GM23338 (cell line): ENCODE data around the gene PCTP. TPM values are rescaled to one million over a fixed set of nuclear protein-coding genes. Genes with fewer than 3 reads are reported as not detected.

ENCODE experiments used
- ATAC-seq: fragments of 200-7000 bp; cut with Tn5 transposase; 3 replicates; pipeline ENCODE4 v1.9.1; 2020
- DNase-seq: peaks from one replicate; pipeline ENCODE4 v3.0.0-alpha.2; 2015; ENCODE audit warnings: low spot score
- H2AFZ ChIP-seq: fragments of 200-600 bp; sonication (generic); 2 replicates; pipeline ENCODE4 v1.8.0; 2016; ENCODE audit warnings: antibody characterized with exemption, mild to moderate bottlenecking, moderate library complexity
- H3F3A ChIP-seq: fragments of 200-600 bp; sonication (generic); replicated peaks from 2 replicates; pipeline ENCODE4 v1.8.0; 2017; ENCODE audit warnings: antibody characterized with exemption, mixed run types, low read depth
- H3K27ac ChIP-seq: fragments of 200-600 bp; sonication (generic); 2 replicates; pipeline ENCODE4 v1.6.1; 2016; ENCODE audit warnings: low read depth
- H3K27me3 ChIP-seq: fragments of 200-600 bp; sonication (generic); 2 replicates; pipeline ENCODE4 v1.8.0; 2016; ENCODE audit warnings: mild to moderate bottlenecking, mixed run types, moderate library complexity; ENCODE audit not compliant: insufficient read depth
- H3K36me3 ChIP-seq: fragments of 200-600 bp; sonication (generic); 2 replicates; pipeline ENCODE4 v1.8.0; 2016; ENCODE audit warnings: mild to moderate bottlenecking; ENCODE audit not compliant: insufficient read depth
- H3K4me1 ChIP-seq: fragments of 200-600 bp; sonication (generic); 2 replicates; pipeline ENCODE4 v1.8.0; 2016; ENCODE audit warnings: mild to moderate bottlenecking, moderate library complexity; ENCODE audit not compliant: insufficient read depth
- H3K4me2 ChIP-seq: fragments of 200-600 bp; sonication (generic); 2 replicates; pipeline ENCODE4 v1.7.1; 2017; ENCODE audit warnings: mixed run types
- H3K4me3 ChIP-seq: fragments of 200-600 bp; sonication (generic); 2 replicates; pipeline ENCODE4 v1.6.1; 2016; ENCODE audit warnings: mixed run types
- H3K79me2 ChIP-seq: fragments of 200-600 bp; sonication (generic); replicated peaks from 2 replicates; pipeline ENCODE4 v1.8.0; 2017; ENCODE audit warnings: mild to moderate bottlenecking; ENCODE audit not compliant: insufficient read depth
- H3K9me2 ChIP-seq: fragments of 200-600 bp; sonication (generic); 2 replicates; pipeline ENCODE4 v1.8.0; 2017; ENCODE audit not compliant: insufficient read depth
- H4K20me1 ChIP-seq: fragments of 200-600 bp; sonication (generic); replicated peaks from 2 replicates; pipeline ENCODE4 v1.8.0; 2017; ENCODE audit warnings: mild to moderate bottlenecking; ENCODE audit not compliant: insufficient read depth
- H3K27ac Mint-ChIP-seq: 2 replicates; pipeline ENCODE4 v1.8.0; 2020; ENCODE audit warnings: inconsistent platforms, mild to moderate bottlenecking, moderate library complexity, mixed read lengths
- H3K27me3 Mint-ChIP-seq: 3 replicates; pipeline ENCODE4 v1.8.0; 2022; ENCODE audit warnings: low read depth, mild to moderate bottlenecking, moderate library complexity, mixed read lengths, inconsistent platforms; ENCODE audit not compliant: insufficient read depth, poor library complexity
- H3K36me3 Mint-ChIP-seq: 3 replicates; pipeline ENCODE4 v1.8.0; 2021; ENCODE audit warnings: low read depth, mild to moderate bottlenecking, inconsistent platforms, moderate library complexity, mixed read lengths
- H3K4me1 Mint-ChIP-seq: 3 replicates; pipeline ENCODE4 v1.8.0; 2020; ENCODE audit warnings: mild to moderate bottlenecking, inconsistent platforms, mixed read lengths
- H3K4me3 Mint-ChIP-seq: 3 replicates; pipeline ENCODE4 v1.8.0; 2021; ENCODE audit warnings: moderate library complexity, mild to moderate bottlenecking, inconsistent platforms, mixed read lengths
- H3K9me3 Mint-ChIP-seq: 3 replicates; pipeline ENCODE4 v1.8.0; 2020; ENCODE audit warnings: moderate library complexity, mild to moderate bottlenecking, inconsistent platforms, mixed read lengths
- CREB1 ChIP-seq: fragments of 250-450 bp; sonication (Bioruptor Pico); IDR thresholded peaks from 2 replicates; pipeline ENCODE4 v1.5.0; 2020; ENCODE audit warnings: low read depth, mild to moderate bottlenecking, moderate library complexity
- EZH2 ChIP-seq: fragments of 200-600 bp; sonication (generic); IDR thresholded peaks from one replicate; pipeline ENCODE4 v1.8.0; 2017; ENCODE audit warnings: antibody characterized with exemption, mild to moderate bottlenecking, low read depth; ENCODE audit not compliant: unreplicated experiment
- EZH2phosphoT487 ChIP-seq: fragments of 200-600 bp; sonication (generic); IDR thresholded peaks from one replicate; pipeline ENCODE4 v1.8.1; 2018; ENCODE audit warnings: antibody characterized with exemption; ENCODE audit not compliant: unreplicated experiment
- JUNB ChIP-seq: IDR thresholded peaks from one replicate; pipeline ENCODE4 v1.6.1; 2016; ENCODE audit warnings: antibody characterized with exemption; ENCODE audit not compliant: unreplicated experiment
- NANOG ChIP-seq: IDR thresholded peaks from 2 replicates; pipeline ENCODE4 v1.6.1; 2016; ENCODE audit warnings: antibody characterized with exemption, borderline replicate concordance
- POLR2AphosphoS5 ChIP-seq: IDR thresholded peaks from 2 replicates; pipeline ENCODE4 v1.6.1; 2016; ENCODE audit warnings: antibody characterized with exemption, low read depth
- STAT1 ChIP-seq: IDR thresholded peaks from one replicate; pipeline ENCODE4 v1.6.1; 2016; ENCODE audit warnings: antibody characterized with exemption; ENCODE audit not compliant: unreplicated experiment
- ZNF114 ChIP-seq: fragments of 250-450 bp; sonication (Bioruptor Pico); IDR thresholded peaks from 2 replicates; pipeline ENCODE4 v1.5.0; 2020; ENCODE audit warnings: mild to moderate bottlenecking, moderate library complexity
- ZNF331 ChIP-seq: fragments of 250-450 bp; sonication (Bioruptor Pico); IDR thresholded peaks from 2 replicates; pipeline ENCODE4 v1.5.0; 2020; ENCODE audit warnings: low read depth, mild to moderate bottlenecking, moderate library complexity
- polyA plus RNA-seq: library from polyadenylated mRNA; unstranded; fragments of >200 nt; fragmentation: Nextera tagmentation; extraction: Ambion mirVana; gene quantifications from 2 replicates; pipeline ENCODE4 v1.2.1, GENCODE V29; 2016
- total RNA-seq: library from RNA; depleted of rRNA; stranded (reverse); fragments of >200 nt; shearing (Covaris generic); gene quantifications from 2 replicates; pipeline ENCODE4 v1.2.3, GENCODE V29; 2014
- TF ChIP-seq, protein P1 (sequence below): IDR thresholded peaks from one replicate; pipeline ENCODE4 v1.6.1; 2018; ENCODE audit warnings: antibody characterized with exemption; ENCODE audit not compliant: unreplicated experiment
- TF ChIP-seq, protein P2 (sequence below): fragments of 250-450 bp; sonication (Bioruptor Pico); IDR thresholded peaks from 2 replicates; pipeline ENCODE4 v1.5.0; 2020; ENCODE audit warnings: mild to moderate bottlenecking, moderate library complexity
- TF ChIP-seq, protein P3 (sequence below), 2 experiments: fragments of 200-600 bp in 1 of 2; sonication (generic) in 1 of 2; conservative IDR thresholded peaks; 2 replicates each; pipeline versions ENCODE4 v1.5.1 to v1.6.1; 2016 to 2017; ENCODE audit warnings: antibody characterized with exemption in 2 of 2, low read depth in 2 of 2, mild to moderate bottlenecking in 2 of 2, moderate library complexity in 1 of 2
- TF ChIP-seq, protein P4 (sequence below): IDR thresholded peaks from 2 replicates; pipeline ENCODE4 v1.6.1; 2016; ENCODE audit warnings: antibody characterized with exemption

PCTP gene
- total and polyA plus RNA-seq, 2 experiments from 2014 or later: 6.4 to 12.3 TPM

DNA sequence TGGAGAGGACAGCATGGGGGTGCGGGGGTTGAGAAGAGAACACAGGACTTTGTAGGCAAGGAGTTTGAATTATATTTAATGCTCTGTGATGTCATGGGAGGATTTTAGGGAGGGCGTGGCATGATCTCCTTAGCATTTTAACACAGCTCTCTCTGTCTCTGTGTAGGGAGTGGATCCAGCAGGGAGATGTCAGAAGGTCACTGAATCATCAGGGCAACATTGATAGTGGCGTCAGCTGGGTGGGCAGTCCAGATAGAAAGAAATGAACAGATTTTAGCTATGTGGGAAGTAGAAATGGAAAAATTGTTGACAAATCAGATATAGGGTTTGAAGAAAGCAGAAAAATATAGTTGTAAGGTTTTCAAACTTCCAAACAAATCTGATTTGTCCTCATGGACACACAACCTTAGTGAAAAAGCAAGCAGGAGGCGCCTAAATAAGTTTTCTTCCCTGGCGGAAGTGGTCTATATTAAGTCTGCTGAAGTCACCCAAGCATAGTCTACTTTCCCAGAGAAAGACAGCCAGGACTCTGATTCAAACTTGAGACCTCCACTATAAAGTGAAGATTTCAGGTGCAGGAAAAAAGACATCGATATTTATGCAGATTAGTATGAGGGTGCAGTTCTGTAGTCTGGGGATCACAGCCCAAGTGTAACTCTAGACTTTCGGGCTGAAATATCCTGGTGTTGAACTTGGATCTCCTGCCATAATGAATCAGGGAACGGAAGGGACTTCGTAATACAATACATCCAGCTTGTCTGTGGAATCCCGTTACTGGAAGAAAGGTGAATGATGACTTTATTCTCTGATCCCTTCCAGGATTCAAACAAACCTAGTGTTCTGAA is 10.1 kb upstream of the PCTP start:
- H3K27ac ChIP-seq: no peak overlapping the region
- Mint-ChIP-seq H3K27ac (no peak overlapping the region), H3K27me3 (no peaks in the 10 kb centered on the region), H3K4me3 (no peak overlapping the region), H3K4me1 (peaks cover 2% of the 10 kb centered on the region; the same call in 2 of the 3 replicates), H3K9me3 (no peaks in the 10 kb centered on the region), H3K36me3 (no peaks in the 10 kb centered on the region)
- no peaks in the 10 kb centered on the region for H3K9me2 ChIP-seq
- no peaks in the 10 kb centered on the region for H3F3A ChIP-seq
- no peaks in the 10 kb centered on the region for H4K20me1 ChIP-seq
- DNase-seq (no peak), ATAC-seq (no peak)
- no peak overlapping the region for H3K4me2 ChIP-seq
- TF ChIP-seq POLR2AphosphoS5 (no peak), JUNB (no peak), EZH2 (no peak), NANOG (no peak), ZNF114 (CRISPR knock-in tag) (no peak), STAT1 (no peak), CREB1 (CRISPR knock-in tag) (no peak), EZH2phosphoT487 (no peak), ZNF331 (CRISPR knock-in tag) (no peak)
- TF ChIP-seq, protein P1, sequence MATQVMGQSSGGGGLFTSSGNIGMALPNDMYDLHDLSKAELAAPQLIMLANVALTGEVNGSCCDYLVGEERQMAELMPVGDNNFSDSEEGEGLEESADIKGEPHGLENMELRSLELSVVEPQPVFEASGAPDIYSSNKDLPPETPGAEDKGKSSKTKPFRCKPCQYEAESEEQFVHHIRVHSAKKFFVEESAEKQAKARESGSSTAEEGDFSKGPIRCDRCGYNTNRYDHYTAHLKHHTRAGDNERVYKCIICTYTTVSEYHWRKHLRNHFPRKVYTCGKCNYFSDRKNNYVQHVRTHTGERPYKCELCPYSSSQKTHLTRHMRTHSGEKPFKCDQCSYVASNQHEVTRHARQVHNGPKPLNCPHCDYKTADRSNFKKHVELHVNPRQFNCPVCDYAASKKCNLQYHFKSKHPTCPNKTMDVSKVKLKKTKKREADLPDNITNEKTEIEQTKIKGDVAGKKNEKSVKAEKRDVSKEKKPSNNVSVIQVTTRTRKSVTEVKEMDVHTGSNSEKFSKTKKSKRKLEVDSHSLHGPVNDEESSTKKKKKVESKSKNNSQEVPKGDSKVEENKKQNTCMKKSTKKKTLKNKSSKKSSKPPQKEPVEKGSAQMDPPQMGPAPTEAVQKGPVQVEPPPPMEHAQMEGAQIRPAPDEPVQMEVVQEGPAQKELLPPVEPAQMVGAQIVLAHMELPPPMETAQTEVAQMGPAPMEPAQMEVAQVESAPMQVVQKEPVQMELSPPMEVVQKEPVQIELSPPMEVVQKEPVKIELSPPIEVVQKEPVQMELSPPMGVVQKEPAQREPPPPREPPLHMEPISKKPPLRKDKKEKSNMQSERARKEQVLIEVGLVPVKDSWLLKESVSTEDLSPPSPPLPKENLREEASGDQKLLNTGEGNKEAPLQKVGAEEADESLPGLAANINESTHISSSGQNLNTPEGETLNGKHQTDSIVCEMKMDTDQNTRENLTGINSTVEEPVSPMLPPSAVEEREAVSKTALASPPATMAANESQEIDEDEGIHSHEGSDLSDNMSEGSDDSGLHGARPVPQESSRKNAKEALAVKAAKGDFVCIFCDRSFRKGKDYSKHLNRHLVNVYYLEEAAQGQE: no peak
- TF ChIP-seq, protein P2, sequence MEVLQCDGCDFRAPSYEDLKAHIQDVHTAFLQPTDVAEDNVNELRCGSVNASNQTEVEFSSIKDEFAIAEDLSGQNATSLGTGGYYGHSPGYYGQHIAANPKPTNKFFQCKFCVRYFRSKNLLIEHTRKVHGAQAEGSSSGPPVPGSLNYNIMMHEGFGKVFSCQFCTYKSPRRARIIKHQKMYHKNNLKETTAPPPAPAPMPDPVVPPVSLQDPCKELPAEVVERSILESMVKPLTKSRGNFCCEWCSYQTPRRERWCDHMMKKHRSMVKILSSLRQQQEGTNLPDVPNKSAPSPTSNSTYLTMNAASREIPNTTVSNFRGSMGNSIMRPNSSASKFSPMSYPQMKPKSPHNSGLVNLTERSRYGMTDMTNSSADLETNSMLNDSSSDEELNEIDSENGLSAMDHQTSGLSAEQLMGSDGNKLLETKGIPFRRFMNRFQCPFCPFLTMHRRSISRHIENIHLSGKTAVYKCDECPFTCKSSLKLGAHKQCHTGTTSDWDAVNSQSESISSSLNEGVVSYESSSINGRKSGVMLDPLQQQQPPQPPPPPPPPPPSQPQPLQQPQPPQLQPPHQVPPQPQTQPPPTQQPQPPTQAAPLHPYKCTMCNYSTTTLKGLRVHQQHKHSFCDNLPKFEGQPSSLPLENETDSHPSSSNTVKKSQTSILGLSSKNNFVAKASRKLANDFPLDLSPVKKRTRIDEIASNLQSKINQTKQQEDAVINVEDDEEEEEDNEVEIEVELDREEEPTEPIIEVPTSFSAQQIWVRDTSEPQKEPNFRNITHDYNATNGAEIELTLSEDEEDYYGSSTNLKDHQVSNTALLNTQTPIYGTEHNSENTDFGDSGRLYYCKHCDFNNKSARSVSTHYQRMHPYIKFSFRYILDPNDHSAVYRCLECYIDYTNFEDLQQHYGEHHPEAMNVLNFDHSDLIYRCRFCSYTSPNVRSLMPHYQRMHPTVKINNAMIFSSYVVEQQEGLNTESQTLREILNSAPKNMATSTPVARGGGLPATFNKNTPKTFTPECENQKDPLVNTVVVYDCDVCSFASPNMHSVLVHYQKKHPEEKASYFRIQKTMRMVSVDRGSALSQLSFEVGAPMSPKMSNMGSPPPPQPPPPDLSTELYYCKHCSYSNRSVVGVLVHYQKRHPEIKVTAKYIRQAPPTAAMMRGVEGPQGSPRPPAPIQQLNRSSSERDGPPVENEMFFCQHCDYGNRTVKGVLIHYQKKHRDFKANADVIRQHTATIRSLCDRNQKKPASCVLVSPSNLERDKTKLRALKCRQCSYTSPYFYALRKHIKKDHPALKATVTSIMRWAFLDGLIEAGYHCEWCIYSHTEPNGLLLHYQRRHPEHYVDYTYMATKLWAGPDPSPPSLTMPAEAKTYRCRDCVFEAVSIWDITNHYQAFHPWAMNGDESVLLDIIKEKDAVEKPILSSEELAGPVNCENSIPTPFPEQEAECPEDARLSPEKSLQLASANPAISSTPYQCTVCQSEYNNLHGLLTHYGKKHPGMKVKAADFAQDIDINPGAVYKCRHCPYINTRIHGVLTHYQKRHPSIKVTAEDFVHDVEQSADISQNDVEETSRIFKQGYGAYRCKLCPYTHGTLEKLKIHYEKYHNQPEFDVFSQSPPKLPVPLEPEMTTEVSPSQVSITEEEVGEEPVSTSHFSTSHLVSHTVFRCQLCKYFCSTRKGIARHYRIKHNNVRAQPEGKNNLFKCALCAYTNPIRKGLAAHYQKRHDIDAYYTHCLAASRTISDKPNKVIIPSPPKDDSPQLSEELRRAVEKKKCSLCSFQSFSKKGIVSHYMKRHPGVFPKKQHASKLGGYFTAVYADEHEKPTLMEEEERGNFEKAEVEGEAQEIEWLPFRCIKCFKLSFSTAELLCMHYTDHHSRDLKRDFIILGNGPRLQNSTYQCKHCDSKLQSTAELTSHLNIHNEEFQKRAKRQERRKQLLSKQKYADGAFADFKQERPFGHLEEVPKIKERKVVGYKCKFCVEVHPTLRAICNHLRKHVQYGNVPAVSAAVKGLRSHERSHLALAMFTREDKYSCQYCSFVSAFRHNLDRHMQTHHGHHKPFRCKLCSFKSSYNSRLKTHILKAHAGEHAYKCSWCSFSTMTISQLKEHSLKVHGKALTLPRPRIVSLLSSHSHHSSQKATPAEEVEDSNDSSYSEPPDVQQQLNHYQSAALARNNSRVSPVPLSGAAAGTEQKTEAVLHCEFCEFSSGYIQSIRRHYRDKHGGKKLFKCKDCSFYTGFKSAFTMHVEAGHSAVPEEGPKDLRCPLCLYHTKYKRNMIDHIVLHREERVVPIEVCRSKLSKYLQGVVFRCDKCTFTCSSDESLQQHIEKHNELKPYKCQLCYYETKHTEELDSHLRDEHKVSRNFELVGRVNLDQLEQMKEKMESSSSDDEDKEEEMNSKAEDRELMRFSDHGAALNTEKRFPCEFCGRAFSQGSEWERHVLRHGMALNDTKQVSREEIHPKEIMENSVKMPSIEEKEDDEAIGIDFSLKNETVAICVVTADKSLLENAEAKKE (CRISPR knock-in tag): no peak
- TF ChIP-seq, protein P3, sequence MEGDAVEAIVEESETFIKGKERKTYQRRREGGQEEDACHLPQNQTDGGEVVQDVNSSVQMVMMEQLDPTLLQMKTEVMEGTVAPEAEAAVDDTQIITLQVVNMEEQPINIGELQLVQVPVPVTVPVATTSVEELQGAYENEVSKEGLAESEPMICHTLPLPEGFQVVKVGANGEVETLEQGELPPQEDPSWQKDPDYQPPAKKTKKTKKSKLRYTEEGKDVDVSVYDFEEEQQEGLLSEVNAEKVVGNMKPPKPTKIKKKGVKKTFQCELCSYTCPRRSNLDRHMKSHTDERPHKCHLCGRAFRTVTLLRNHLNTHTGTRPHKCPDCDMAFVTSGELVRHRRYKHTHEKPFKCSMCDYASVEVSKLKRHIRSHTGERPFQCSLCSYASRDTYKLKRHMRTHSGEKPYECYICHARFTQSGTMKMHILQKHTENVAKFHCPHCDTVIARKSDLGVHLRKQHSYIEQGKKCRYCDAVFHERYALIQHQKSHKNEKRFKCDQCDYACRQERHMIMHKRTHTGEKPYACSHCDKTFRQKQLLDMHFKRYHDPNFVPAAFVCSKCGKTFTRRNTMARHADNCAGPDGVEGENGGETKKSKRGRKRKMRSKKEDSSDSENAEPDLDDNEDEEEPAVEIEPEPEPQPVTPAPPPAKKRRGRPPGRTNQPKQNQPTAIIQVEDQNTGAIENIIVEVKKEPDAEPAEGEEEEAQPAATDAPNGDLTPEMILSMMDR (conservative IDR thresholded peaks at IDR 0.05; ENCODE audit: low read depth in 2 of 2): no peak
- TF ChIP-seq, protein P4, sequence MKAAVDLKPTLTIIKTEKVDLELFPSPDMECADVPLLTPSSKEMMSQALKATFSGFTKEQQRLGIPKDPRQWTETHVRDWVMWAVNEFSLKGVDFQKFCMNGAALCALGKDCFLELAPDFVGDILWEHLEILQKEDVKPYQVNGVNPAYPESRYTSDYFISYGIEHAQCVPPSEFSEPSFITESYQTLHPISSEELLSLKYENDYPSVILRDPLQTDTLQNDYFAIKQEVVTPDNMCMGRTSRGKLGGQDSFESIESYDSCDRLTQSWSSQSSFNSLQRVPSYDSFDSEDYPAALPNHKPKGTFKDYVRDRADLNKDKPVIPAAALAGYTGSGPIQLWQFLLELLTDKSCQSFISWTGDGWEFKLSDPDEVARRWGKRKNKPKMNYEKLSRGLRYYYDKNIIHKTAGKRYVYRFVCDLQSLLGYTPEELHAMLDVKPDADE: no peak
- H3K27me3 ChIP-seq: no peaks in the 10 kb centered on the region
- H3K36me3 ChIP-seq: no peaks in the 10 kb centered on the region
- no peaks in the 10 kb centered on the region for H3K79me2 ChIP-seq
- no peak overlapping the region for H2AFZ ChIP-seq
- no peak overlapping the region for H3K4me3 ChIP-seq
- H3K4me1 ChIP-seq: no peaks in the 10 kb centered on the region
